ENCODE results near the gene HOXB7. TPM values are rescaled to one million over a fixed set of nuclear protein-coding genes. Genes with fewer than 3 reads are reported as not detected.

The HOXB7 gene
- total and polyA plus RNA-seq, 10 of the 15 experiments (the other 5 are each of a cell fraction or from before 2014, with no cell fraction given): 2.8 to 7.4 (median 4.2) TPM

- TF ChIP-seq ELK1 (IDR thresholded peaks at IDR 0.05; ENCODE audit: low read depth, low read length) (no peak), TCF7 (IDR thresholded peaks at IDR 0.05; ENCODE audit: borderline replicate concordance) (no peak), PAX8 (IDR thresholded peaks at IDR 0.05) (no peak), RELB (IDR thresholded peaks at IDR 0.05; ENCODE audit: low read depth) (no peak), NFYB (IDR thresholded peaks at IDR 0.05; ENCODE audit: insufficient read depth, low read depth, low read length) (no peak), FOXK2 (IDR thresholded peaks at IDR 0.05) (no peak), CBX5 (IDR thresholded peaks at IDR 0.05; ENCODE audit: low read depth) (no peak), ZNF622 (IDR thresholded peaks at IDR 0.05) (no peak), CREM (IDR thresholded peaks at IDR 0.05; ENCODE audit: low read depth) (no peak), ZNF217 (IDR thresholded peaks at IDR 0.05) (no peak), TCF12 (IDR thresholded peaks at IDR 0.05; ENCODE audit: low read depth, low read length) (no peak), HSF1 (IDR thresholded peaks at IDR 0.05; ENCODE audit: low read depth, low read length) (no peak), ZZZ3 (IDR thresholded peaks at IDR 0.05; ENCODE audit: control insufficient read depth, insufficient read length, low read depth) (no peak), EGR1 (IDR thresholded peaks at IDR 0.05; ENCODE audit: borderline replicate concordance in 1 of 2, low read depth in 2 of 2, low read length in 2 of 2) (no peak), BHLHE40 (IDR thresholded peaks at IDR 0.05; ENCODE audit: borderline replicate concordance in 1 of 2, low read depth in 2 of 2, low read length in 1 of 2) (no peak), EED (IDR thresholded peaks at IDR 0.05; ENCODE audit: low read depth) (no peak), SMAD1 (IDR thresholded peaks at IDR 0.05; ENCODE audit: low read depth, partially characterized antibody) (no peak), IRF3 (IDR thresholded peaks at IDR 0.05) (no peak), ZBTB33 (IDR thresholded peaks at IDR 0.05) (no peak), MTA2 (IDR thresholded peaks at IDR 0.05; ENCODE audit: low read depth) (no peak), HDAC6 (IDR thresholded peaks at IDR 0.05; ENCODE audit: unreplicated experiment) (no peak)
Measured at GRCh38 chr17:48578616-48579470, 32.0 kb downstream of the HOXB7 start (continued).

All from GM12878 (cell line).